8988T (cell line): Measurements from ENCODE around the gene CDR2.
A peak's percentile ranks its signal among the peaks of the same experiment; 100 is the strongest.
"Not testable (repeated sequence)": the region's sequence is repeated elsewhere in the genome, so short reads cannot be mapped to it uniquely, and the experiment has no call there.

Experiments
- DNase-seq: peaks from one replicate; pipeline ENCODE4 v3.0.0; 2011

The CDR2 gene

DNA sequence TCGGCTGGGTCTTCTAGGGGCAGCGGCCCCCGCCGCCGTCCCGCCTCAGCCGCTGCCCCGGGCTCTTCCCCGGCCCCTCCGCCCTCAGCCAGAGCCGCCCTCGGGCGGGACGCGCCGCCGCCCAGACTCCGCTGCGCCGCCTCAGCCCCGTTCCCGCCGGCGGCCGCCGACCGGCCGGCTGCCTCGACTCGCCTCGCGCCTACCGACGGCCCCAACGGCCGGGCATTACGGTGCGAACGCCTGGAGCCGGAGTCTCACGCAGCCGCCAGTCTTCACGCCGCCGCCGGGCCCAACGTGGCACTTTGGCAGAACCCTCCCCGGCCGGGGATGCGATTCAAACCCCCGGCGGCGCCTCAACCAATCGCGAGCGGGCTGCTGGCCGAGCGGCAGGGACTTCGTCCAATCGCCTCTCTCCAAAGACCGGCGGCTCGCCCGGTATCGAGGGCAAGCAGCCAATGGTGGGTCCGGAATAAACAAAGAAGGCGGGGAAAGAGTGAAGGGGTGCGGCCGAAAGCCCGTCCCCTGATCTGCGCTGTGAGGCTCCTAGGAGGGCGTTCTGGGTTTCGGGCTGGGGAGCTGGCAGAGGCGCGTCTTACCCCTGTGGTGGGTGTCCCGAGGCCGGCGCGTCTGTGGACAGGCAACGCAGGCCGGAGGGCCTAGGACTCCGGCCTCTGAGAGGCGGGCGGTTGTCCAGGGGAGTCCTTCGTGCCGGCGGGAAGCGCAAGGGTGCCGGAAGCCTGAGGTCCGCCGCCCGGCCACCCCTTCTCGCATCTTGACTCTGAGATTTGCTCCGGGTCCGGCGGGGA lies at the start of gene CDR2:
Gene CDR2, minus strand, starts transcription at position 309 of the 806 bp plus-strand sequence. CDS start 310 bp downstream, outside the sequence.
- peak; percentile 63 for DNase-seq

- DNase-seq: no peak
These were observed 49.3 kb upstream of the CDR2 start for GRCh38 chr16:22423716-22424115.

- no peak for DNase-seq
These were observed 46.7 kb upstream of the CDR2 start for GRCh38 chr16:22421136-22421535.

DNA sequence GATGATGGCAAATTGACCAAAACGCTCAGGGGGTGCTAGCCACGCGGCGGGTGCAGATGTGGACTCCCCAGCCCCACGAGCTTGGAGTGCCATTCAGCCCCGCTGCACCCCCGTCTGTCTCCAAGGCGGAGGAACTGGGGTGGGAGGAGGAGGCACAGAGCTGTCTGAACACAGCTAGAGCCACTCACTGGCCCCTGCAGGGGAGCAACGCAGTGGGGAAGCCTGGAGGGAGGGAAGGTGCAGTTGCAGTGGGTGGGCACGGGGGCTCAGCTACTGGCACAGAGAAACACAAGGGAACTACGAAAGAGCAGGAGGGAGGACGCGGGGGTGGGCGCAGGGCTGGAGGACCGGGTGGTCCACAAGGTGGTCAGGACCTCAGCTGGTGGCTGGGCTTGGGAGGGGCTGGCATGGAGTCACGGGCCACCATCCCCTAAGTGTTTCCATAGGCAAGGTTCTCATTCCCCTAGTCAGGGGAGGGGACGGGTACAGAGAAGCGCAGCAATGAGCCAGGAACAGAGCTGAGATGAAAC lies 46.3 kb upstream of the CDR2 start:
- DNase-seq: no peak

GRCh38 chr16:22419908-22420307 lies 45.5 kb upstream of the CDR2 start:
- DNase-seq: no peak

DNA sequence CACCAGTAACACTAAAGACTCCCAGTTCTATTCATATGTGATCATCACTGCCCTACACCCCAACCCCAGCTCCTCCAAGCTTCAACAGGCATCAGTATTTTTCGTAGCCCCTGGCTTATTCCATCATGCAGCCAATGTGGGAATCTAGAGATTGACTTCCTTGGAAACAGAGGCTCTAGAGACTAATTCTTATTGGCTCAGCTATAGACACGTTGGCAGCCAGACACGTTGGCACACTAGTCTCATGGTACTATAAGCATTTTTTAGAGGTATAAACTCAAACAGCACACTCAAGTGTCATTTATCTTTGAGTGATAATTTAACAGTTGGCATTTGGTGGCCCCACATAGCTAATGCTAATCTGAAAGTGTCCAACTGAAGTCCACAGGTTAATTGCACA lies 44.4 kb upstream of the CDR2 start:
- no peak for DNase-seq

DNA sequence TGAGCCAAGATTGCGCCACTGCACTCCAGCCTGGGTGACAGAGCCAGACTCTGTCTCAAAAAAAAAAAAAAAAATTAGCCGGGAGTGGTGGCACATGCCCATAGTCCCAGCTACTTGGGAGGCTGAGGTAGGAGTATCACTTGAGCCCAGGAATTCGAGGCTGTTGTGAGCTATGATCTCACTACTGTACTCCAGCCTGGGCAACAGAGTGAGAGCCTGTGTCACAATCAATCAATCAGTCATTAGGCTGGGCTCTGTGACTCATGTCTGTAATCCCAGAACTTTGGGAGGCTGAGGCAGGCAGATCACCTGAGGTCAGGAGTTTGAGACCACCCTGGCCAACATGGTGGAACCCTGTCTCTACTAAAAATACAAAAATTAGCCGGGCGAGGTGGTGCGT lies 43.4 kb upstream of the CDR2 start:
- DNase-seq: not testable (repeated sequence)

DNA sequence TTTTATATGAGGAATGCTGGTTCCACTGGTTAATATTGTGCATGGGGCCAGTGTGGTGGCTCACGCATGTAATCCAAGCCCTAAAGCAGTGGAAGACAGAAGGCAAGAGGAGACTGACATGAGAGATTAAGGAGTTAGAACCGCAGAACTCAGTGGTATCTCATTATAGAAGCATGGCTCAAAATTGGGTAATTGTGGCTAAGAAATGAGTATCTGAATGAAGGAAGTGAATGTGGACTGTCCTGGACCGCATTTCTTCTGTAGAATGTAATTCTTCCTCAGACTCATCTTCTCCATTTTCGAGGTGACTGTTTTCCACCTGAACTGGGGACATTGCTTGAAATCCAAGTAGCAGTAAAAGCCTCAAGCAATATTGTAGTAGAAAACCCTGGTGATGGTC lies 42.6 kb upstream of the CDR2 start:
- no peak for DNase-seq

- no peak for DNase-seq
These were observed 39.4 kb upstream of the CDR2 start for GRCh38 chr16:22413819-22414218.

DNA sequence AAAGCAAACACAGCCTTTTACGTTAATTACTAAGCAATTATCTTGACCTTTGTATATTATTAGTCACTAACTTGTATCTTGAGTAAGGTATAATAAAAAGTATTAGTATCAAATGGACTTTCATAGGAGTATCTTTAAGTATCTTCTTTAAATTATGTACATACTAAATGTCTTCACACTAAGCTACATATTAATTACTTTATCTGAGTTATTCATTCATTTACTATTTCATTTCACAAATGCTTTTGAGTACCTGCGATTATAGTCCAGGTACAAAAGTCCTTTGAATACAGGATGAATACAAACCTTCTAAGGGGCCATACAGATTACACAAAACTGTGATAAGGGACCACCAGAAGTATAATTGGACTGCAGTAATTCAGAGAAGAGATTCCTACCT lies 33.1 kb upstream of the CDR2 start:
- no peak for DNase-seq

DNA sequence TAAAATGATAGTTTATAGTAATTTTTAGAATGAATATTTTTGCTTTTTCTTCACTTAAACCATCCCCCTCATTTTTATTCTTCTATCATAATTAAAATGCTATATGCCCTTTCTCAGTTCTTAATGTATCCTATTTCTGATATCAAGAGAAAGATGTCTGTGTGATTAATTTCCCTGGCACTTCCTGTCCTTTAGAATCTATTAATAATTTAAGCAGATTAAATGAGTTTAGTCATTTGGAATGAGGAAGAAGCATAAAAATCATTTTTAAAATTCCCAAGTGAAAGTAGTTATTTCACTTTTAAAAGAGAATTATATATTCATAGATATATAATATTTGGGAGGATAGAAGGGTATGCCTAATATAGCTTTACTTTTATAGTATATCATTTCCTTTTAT lies 27.8 kb upstream of the CDR2 start:
- DNase-seq: no peak

DNA sequence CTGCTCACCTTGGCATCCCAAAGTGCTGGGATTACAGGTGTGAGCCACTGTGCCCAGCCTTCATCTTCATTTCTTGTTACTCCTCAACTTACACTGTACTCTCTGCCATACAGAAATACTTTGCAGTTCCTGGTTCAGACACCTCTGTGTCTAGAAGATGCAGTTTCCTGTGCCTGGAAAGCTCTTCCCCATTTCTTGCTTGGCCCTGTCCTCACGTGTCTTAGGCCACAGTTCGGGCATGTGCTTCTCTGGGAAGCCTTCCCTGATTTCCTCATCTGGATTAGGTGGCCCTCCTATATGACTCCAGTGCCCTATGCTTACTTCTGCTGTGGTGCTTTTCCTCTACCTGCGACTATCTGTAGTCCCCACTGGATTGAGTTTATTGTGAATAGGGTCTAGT lies 26.5 kb upstream of the CDR2 start:
- DNase-seq: no peak

- no peak for DNase-seq
These were observed 23.5 kb upstream of the CDR2 start for GRCh38 chr16:22397931-22398330.

GRCh38 chr16:22397464-22397863 lies 23.0 kb upstream of the CDR2 start:
- DNase-seq: no peak

- no peak for DNase-seq
These were observed 21.5 kb upstream of the CDR2 start for GRCh38 chr16:22395960-22396359.

- DNase-seq: no peak
These were observed 19.7 kb upstream of the CDR2 start for GRCh38 chr16:22394121-22394520.

DNA sequence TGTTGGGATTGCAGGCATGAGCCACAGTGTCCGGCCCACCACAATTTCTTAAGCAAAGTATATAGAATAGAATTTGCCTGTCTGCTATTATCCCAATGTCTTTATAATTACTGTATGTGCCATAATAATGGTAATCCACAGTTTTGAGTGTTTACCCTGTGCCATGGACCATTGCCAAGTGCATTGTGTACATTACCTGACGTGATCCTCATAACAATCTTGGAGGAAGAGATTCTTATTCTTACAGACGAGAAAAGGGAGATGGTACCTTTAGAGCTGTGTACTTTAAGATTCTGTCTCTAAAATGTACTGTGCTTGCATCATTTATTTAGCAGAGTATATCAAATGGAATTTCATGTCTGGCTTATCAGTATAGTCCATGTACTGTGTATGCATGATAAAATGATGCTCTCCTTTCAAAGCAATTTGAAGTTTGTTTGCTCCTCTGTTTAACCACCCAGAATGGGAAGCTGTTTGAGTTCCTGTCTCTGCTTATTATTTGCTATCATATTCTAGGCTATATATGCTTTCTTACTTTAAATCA lies 13.8 kb upstream of the CDR2 start:
- no peak for DNase-seq

DNA sequence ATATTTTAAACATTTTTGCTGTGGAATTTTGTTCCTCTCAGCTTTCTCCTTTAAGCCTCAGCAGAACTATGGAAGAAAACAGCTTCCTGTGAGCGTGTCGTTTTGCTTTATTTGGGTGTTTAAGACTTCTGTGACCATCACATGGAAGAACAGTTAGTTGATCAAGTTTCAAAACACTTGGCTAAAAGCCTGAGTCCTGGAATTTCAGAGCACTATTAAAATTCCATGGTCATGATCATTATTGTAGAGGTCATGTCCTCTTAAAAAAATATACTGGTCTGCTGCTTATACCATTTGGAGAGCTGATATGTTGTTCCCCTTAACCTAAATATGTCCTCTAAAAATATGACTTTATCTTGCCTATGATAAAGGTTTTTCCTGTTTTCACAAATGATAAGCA lies 12.6 kb upstream of the CDR2 start:
- DNase-seq: no peak

DNA sequence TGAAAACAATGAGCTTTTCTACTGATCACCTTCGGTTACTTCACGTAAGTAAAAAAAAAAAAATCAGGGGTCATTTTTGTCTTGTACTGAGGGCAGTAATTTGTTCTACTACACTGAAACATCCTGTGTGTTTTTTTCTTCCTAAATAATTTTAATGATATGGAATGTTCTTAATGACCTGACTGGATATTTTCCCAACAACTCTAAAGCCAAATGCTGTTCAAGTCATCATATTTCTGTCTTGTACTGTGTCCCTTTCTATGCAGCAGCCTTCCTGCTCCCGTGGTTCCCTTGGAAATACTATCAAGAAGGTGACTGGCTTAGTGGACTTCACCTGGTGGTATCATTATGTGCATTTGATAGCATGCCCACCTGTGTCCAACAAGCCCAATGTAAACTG lies 10.8 kb upstream of the CDR2 start:
- no peak for DNase-seq

DNA sequence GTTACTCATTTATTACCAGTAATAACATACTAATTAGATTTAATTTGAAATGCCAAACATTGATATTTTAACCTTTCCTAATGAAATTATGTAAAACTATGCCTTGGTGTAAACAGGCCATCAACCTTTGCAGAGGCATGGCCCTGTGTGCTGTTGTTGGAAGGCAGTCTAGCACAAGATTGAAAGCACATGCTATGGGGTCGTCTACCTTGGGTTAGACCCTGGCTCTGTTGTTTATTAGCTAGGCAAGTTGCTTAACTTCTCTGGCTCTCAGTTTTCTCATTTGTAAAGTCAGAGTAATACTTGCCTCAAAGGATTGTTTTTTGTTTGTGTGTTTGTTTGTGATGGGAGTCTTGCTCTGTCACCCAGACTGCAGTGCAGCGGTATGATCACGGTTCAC lies 9.4 kb upstream of the CDR2 start:
- no peak for DNase-seq

DNA sequence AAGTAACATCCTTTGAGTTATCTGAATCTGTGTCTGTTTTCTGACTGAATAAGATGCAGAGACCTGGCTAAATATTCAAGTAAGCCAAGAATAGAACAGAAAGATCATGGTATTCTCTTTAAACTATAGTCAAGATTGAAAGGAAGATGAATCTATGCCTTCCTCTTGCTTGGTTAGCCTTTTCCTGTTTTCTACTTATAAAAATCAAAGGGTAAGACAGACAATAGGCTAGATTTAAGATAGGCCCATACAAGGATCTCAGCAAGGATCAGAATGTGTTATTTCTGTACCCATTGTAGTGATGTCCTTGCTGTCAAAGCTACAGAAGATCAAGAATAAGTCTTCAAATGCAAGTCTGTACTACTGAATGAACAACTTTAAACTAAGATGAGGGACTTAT lies 7.0 kb upstream of the CDR2 start:
- no peak for DNase-seq

- no peak for DNase-seq
These were observed 6.1 kb upstream of the CDR2 start for GRCh38 chr16:22380529-22380928.

GRCh38 chr16:22379656-22380055 lies 5.2 kb upstream of the CDR2 start:
- DNase-seq: no peak

- DNase-seq: no peak
These were observed 1.7 kb upstream of the CDR2 start for GRCh38 chr16:22375963-22376640.
